Activated CD4-positive, alpha-beta T cell treated with anti-CD3 and anti-CD28 coated beads, Interleukin-2, amount 50 U/mL, for 1 hour (primary cell): Measurements from ENCODE around the gene YPEL3.

Source experiments
- DNase-seq: peaks from one replicate; pipeline ENCODE4 v3.0.0-alpha.2; 2020

YPEL3 gene

DNA sequence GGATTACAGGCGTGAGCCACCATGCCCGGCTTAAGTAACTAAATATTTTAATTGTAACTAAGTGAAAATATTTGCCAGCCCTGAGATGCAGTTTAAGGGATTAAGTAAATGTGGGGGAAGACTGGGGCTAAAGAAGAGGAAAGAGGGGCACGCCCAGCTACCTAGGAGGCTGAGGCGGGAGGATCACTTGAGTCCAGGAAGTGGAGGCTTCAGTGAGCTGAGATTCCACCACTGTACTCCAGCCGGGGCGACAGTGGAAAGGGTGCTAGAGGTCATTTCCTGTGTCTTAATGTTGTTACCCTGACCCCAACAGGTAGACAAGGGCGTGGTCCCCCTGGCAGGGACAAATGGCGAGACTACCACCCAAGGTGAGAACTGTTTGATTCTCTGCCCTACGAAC, 27.7 kb downstream of the YPEL3 start:
- no peak for DNase-seq

DNA sequence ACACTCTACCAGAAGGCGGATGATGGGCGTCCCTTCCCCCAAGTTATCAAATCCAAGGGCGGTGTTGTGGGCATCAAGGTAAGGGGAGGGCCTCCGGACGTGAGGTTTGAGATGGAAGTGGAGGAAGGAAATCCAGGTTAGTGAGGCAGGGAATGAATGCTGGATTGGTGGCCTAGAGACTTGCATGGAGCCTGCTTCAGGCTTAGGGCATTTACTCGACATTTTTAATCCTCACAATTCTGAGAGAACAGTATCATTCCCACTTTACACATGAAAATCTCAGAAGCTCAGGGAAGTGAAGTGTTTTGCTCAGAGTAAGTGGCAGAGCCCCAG, 28.5 kb downstream of the YPEL3 start:
- DNase-seq = no peak

DNA sequence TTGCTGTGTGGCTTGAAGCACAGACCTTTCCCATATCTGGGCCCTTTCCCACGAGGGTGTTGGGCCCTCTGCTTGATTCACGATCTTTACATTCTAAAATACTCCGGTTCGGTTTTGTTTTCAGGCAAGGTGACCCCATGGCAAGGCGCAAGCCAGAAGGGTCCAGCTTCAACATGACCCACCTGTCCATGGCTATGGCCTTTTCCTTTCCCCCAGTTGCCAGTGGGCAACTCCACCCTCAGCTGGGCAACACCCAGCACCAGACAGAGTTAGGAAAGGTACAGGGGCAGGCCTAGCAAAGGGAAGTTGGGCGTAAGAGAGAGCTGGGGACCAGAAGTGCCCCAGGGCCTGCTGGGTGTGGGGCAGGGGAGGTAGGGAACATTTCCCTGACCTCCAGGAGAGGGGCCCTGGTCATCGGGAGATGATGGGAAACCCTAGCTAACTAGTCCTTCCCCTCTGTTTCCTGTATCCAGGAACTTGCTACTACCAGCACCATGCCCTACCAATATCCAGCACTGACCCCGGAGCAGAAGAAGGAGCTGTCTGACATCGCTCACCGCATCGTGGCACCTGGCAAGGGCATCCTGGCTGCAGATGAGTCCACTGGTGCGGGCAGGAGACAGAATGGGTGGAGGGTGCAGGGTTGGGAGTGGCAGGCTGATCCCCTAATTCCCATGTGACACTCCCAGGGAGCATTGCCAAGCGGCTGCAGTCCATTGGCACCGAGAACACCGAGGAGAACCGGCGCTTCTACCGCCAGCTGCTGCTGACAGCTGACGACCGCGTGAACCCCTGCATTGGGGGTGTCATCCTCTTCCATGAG, 29.0 kb downstream of the YPEL3 start:
- no peak for DNase-seq

DNA sequence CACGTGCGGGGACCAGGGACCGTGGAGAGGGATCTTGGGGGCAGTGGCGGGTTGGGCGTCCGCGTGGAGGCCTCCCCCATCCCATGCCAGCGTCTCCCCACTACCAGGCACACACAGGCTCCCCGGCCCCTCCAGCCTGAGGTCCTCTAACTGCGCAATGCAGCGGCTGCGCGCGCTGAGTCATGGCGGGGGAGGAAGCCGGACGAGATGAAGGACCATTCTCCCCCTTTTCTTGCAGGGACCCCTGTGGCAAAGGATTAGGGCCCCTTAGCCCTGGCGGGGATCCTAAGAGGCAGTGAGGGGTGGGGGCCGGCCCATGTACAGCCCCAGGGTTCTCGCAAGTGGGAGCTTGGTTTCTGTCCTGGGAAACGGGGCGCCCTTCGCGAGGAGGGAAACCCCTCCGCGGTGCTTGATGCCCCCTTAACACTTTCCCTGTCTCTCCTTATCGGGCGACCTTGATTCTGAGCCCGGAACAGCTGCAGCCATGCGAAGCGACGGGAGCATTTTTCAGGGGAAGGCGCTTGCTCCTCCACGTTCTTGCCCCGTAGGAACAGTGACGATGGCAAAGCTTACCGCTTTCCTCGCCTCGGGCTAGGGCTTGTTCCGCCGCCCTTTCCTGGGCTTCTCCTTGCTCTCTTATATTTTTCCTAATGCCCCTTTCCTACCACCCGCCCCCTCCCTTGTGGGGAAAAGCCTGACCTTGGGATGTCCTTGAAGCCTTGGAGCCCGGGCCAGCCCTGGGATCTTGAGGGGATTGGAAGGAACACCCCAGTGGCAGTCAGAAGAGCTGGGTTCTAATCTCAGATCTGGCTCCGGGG, 29.9 kb downstream of the YPEL3 start:
- peak; percentile 34 for DNase-seq

DNA sequence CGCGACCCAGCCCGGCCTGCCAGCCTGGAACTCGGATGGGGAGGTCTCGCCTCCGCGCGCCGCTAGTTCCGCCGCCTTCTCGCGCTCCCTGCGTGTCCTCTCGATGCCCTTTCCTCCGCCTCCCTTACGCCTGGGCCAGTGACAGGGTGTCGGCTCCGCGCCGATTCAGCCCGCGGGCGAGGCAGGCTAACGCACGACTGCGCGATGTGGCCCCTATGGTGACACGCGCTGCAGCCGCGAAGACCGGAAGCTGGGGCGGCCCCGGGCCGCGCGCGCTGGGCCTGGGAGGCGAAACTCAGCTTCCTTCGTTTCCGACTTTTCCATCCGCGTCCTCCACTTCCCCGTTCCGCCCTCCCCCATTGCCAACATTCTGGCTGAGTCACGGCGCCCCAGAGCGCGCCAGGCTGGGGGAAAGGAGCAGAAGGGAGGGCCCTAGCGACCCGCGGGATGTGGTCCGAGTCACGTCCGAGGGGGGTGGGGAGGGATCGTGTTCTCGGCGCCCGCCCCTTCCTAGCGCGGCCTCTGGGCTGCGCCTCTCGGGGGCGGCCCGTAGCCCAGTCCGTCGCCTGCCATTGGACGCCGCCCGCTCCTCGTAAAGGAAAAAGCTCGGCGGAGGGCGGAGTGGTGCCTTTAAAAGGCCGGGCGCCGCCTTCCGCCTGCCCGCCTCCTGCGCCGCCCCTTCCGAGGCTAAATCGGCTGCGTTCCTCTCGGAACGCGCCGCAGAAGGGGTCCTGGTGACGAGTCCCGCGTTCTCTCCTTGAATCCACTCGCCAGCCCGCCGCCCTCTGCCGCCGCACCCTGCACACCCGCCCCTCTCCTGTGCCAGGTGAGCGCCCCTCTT, 30.7 kb downstream of the YPEL3 start, which contains the start of gene ALDOA:
ALDOA (plus strand) TSS at position 659 of the 841 bp plus-strand sequence. CDS start 1,138 bp downstream, outside the sequence.
- peak; percentile 92 for DNase-seq

DNA sequence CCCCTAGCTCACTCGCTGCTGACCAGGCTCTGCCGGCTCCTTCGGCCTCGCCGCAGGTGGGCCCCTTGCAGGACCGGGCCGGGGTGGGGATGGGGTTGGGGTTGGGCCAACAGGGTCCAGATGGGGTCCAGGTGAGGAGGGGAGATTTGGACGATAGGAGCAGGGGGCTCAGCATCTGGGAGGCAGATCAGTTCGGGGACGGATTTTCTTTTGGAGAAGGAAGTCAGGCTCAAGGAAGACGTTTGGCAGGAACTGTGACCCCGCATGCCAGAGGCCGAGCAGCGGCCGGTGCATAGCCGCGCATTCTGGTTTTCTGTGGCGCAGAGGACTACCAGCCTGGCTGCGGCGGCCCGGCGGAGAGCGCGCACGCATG, 31.3 kb downstream of the YPEL3 start:
- DNase-seq = no peak

DNA sequence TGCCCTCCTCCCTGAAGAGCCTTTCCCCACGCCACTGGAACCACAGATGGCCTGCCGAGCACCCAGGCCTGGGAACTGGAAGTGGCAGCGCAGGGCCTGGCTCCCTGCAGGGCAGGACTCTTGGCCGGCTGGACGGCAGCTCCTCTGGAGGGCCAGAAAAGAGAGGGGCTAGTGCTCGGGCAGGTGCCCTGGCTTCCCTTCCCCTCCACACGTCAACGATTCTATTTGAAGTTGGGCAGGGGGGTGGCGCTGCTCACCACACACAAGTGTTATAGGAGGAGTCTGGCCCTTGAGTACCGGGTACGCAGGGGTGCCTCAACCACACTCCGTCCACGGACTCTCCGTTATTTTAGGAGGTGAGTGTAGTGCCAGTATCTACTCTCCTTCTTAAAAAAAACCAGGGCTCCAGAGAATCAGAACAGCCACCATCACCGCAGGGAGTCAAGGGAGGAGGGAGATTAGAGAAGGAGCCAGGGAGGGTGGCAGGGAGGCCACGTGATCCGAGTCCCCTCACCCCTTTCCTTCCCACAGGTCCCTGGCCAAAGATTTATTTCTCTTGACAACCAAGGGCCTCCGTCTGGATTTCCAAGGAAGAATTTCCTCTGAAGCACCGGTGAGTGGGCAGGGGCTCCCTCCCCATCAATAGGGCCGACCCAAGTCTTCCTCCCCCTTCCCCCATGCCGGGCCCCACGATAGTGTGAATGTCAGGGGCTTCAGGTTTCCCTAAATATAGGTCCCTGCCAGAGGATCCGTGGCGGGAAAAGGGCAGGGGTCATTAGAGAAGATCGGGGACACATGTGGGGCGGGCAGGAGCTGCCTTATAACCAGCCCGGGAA, 31.9 kb downstream of the YPEL3 start:
- peak; percentile 62 for DNase-seq

DNA sequence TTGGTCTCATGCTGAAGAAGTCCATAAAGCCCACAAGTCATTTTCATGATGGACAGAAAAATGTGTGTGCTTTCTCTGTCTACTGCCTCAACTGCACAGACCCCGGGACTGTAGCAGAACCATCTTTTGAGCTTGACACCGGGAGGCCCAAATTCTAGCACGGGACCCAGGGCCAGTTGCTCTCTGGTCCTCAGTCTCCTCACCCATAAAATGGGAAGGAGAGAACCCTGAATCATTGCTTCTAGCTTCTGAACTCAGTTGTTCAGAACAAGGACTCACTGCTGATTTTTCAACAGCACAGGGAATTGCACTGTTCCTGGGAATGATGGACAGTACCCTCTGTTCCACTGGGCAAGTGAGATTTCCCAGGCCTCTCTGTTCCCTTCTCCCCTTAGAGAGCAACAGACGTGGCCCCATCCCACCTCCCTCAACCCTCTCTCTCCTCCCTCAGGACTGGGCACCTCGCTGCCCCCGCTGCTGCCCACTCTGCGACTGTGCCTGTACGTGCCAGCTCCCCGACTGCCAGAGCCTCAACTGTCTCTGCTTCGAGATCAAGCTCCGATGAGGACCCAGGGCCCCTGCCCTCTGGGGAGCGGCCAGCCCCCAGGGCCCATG, 32.6 kb downstream of the YPEL3 start:
- no peak for DNase-seq

DNA sequence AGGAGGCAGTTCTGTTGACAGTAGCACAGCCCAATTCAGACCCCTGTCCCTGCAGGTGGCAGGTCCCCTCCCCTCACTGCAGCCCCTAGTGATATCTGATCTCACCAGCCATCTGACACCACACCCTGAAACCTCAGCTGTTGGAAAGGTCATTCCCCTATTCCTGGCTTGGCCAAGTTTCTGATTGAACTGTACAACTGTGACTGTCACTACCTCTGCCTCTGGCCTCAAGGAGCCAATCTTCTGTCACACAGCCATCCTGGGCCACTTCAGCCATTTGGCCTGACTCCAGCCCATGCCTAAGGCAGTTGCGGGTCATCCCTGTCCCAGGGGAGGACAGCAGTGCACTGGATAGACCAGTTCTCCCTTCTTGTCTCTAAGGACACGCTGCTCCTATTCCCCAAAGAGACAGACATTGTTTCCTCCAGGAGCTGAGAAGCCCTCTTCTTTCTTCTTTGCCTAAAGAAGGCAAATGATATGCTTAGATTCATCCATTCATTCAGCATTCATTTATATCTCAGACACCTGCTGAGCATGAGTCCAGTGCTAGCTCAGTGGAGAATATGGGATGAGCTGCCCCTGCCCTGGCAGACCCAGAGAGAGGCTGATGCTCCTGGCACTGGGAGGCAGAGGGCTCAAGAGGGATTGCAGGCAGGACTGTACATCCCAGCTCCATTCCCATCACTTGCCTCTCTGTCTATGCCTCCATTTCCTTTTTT, 35.0 kb downstream of the YPEL3 start:
- no peak for DNase-seq

DNA sequence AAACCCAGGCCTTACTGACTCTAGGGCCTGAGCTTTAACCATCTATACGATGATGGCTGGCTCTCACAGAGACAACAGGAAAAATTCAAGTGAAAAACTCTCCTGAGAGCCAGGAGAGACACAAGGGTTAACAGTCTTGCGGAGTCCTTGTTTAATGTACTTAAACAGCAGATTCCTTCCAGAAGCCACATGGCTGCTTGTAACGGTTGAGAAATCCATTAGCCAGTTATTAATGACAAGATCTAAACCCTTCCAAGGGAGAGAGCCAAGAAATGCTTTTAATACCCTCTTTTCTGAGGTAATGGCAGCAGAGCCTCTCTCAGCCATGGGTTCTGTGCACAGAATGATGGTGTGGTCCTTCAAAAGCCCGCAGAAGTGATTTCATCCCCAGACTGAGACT, 35.7 kb downstream of the YPEL3 start:
- DNase-seq = no peak

DNA sequence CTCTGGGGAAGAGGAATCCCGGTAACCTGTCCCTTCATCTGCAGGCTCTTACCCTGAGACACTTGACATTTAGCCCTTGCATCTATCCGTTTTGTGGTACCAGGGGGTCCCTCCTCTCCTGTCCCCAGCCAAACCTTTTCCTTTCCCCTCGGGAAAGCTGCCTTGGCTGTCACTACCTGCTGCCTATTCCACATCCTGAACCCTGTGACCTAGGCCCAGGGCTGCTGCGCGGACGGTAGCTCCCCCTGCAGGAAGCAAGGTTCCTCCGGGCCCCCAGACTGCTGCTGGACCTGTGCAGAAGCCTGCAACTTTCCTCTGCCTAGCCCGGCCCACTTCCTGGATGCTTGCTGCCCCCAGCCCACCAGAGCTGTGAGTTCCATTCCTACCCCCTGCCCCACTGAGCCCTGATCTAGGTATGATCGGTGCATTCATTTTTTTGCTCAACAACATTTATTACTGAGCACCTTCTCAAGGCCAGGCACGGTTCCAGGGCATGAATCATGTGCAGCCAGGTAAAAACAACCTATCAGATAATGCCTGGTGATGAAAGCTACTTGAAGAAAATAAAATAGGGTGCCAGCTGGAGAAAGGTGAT, 41.0 kb downstream of the YPEL3 start:
- DNase-seq = peak; percentile 55

DNA sequence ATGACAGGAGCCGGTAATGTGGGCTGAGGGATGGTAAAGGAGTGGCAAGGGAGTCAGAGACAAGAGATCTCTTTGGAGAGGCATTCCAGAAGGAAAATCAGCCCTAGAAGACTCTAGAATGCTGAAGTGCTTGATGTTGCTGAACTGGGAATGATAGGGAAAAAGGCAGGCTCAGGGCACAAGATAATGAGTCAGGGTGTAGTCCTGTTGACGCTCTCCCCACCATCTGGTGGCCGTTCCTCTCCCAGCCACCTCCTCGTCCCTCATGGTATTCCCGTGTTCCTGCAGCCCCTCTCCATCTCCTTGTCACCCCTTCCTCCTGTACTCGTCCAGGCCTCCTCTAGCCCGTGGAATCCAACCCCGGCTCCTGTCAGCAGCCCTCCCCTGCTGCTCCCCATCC, 41.6 kb downstream of the YPEL3 start:
- no peak for DNase-seq

DNA sequence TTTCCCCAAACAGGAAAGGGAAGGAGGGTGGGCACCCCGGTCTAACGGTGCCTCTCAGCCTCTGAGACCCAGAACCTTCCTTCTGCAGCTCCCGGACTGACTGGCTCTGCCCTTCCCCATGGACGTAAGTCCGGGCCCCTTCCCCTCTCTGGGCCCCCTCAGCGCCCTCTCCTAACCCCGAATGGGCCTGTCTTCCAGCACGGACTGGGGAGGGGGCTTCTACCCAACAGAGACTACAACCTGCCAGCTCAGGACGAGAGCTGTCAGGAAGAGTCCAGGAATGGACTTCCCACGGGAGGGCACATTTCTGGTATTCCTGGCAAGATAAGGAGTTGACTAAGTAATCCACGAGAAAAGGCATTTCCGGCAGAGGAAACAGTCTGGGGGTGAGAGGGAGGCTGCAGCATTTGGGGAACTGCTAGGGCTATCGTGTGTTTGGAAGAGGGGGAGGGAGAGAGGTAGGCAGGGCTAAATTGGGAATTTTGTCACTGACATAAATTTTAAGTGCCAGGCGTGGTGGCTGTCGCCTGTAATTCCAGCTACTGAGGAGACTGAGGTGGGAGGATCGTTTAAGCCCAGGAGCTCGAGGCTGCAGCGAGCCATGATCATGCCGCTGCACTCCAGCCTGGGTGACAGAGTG, 42.5 kb downstream of the YPEL3 start:
- DNase-seq = no peak

DNA sequence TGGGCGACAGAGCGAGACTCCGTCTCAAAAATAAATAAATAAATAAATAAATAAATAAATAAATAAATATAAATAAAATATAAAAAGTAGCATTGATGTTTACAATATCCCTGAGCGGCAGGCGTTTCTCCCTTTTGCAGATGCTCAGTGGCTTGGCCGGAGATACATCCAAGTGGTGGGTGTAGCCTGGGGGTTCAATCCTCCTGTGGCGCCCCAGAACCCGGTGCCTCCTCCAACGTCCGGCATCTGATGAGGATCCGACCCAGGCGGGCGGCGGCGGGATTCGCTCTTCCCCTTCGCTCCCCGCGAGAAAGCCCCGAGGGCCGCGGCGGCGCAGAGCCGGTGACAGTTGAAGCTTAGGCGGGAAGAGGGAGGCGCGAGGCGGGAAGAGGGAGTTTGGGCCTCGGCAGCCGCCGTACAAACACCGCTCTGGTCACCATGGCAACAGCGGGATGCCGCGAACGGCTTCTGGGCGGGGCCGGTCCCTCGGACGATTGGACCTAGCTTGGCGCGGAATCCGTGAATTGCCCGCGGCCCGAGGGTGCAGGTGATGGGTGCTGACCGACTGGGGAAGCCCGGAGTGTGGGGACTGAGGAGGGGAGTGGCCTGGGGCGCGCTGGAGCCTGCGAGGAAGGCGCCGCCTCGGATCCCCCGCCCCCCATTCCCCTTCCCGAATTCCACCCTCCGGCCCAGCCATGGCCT, 43.2 kb downstream of the YPEL3 start:
- DNase-seq = peak; percentile 87

DNA sequence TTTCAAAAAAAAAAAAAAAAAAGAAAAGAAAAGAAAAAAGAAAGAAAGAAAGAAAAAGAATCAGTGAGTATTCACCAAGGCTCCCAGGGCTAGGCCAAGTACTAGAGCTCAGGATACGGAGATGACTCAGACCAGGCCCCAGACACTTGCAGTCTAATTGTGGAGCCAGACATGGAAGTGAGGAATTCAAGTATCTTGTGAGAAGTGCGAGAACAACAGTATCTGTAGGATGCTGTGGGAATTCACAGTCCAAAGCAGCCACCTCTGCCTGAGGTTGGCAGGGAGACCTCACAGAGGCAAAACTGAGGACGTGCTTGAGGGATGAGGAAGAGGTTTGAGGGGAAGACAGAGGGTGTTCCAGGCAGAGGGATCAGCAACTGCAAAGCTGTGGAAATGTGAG, 44.5 kb downstream of the YPEL3 start:
- DNase-seq = no peak

DNA sequence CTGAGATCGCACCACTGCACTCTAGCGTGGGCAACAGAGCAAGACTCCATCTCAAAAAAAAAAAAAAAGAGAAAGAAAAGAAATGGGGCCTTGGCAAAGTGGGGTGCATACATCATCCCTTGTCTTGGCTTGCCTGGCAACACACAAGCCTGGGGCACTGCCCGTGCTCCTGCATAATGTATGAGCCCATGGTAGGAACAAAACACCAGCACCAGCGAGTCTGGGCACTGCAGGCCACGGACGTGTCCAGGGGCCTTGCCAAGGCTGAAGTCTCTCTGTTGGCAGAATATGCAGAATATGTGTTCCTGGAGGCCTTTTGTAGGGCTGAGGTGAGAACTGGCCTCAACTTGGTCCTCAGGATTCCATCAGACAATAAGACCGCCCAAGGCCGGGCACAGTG, 46.1 kb downstream of the YPEL3 start:
- no peak for DNase-seq

DNA sequence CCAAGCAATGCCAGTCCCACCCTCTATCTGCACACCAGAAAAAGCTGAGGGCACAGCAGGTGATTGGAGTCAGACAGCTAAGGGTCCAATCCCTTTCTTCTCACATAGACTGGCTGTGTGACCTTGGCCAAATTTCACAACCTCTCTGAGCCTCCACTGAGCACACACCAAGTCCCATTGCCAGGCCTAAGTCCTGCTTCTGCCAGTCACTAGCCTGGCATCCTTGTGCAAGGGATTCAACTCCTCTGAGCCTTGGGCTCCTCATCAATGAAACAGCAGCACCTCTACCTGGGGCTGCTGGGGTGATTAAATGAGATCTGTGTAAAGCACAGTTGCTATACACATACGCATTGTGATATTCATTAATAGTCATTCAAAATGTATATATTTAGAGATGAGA, 49.4 kb downstream of the YPEL3 start:
- no peak for DNase-seq

DNA sequence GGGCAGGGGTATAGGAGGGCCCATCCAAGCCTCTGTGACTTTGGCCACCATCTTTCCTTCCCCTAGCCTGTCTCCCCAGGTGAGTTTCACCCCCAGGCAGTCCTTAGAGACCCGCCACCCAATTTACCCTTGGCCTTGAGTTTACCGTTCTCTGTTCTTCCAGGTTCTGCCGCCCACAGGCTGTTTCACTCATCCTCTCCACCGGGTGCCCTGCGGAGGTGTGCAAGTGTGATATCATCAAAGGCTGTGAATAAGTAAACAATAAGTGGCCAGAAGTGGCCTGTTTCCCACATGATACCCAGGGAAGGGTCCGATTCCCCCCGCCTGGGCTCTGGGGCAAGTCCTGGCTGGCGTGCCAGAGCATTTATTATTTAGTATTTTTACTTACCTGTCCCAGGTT, 49.8 kb downstream of the YPEL3 start:
- DNase-seq = no peak
